Islet of Langerhans (tissue), 1 donor: ENCODE results near the gene GSDMA.
"Not testable (repeated sequence)": the region's sequence is repeated elsewhere in the genome, so short reads cannot be mapped to it uniquely, and the experiment has no call there.

Experiments used
- FAIRE-seq: peaks from one replicate; lab custom pipeline; 2011; peaks lifted over from hg19 to GRCh38; lab: Jason Lieb, UNC

The GSDMA gene

DNA sequence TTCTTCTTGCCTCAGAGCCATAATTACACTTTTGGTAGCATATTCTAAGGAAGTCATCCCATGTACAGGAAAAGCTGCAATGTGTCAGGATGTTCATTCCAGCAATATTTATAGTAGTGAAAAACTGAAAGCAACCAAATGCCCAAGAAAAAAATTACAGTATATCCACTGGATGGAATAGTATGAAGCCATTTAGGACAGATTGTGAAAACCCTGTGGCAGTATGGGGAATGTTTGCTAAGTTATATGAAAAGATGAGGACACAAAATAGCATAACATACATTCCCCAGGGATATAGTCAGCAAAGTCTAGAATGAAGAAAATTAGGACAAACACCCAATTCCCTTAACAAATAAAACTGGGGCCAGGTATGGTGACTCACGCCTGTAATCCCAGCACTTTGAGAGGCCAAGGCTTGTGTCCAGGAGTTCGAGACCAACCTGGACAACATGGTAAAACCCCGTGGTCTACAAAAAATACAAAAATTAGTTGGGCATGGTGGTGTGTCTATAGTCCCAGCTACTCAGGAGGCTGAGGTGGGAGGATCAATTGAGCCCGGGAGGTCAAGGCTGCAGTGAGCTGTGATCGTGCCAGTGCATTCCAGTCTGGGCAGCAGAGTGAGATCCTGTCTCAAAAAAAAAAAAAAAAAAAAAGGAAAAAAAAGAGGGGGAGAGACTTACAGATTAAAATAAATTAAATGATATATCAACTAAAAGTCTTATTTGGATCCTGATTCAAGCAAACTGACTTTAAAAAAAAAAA is 33.0 kb upstream of the GSDMA start:
- FAIRE-seq: no peak

DNA sequence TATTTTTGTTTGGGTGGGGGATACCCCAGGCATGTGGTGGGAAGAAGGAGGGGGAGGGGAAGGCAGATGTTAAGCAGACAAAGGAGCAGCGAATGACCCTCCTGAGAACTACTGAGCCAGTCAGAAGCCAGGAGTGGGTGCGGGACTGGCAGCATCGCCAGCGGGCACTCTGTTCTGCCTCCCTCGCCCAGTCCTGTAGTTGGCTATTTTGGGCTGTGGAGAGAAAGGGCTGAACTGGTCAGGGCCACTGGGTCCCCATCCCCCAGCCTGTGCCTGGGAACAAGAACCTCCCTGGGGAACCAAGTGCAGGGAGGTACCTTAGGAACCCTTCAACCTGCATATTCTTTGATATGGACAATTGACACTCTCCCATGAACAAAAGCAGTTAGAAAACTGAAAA is 28.9 kb upstream of the GSDMA start:
- no peak for FAIRE-seq

DNA sequence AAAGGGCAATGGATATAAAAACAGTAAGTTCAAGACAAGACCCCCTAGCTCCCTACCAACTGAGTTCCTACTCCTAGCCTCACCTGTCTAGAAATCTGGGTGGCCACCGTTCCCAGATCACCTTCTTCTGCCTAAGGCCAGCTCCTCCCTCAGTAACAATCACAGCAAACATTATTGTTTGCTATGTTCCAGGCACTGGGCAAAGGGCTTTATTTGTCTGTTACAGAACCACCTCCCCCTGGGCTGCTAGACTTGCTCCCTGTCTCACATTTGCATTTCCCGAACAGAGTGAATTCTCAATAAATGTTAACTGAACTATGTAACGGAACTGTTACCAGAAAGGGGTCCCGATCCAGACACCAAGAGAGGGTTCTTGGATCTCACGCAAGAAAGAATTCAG is 28.5 kb upstream of the GSDMA start:
- no peak for FAIRE-seq

DNA sequence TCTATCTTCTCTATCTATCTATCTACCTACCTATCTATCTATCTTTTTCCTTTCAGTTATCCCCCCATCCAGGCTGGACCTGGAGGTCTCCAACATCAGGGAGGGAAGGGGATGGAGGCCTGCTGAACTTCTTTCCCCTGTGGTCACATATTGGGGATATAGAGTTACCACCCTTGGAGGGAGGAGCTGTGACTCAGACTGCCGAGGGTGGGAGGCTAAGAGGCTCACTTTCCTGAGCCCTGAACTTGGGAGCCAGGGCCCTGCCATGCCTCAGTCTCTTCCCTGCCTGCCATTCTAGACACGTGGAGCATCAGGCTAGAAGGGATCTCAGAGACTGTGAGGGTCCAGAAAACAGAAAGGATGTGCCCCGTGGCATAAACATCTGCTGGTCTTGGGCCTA is 26.9 kb upstream of the GSDMA start:
- no peak for FAIRE-seq

DNA sequence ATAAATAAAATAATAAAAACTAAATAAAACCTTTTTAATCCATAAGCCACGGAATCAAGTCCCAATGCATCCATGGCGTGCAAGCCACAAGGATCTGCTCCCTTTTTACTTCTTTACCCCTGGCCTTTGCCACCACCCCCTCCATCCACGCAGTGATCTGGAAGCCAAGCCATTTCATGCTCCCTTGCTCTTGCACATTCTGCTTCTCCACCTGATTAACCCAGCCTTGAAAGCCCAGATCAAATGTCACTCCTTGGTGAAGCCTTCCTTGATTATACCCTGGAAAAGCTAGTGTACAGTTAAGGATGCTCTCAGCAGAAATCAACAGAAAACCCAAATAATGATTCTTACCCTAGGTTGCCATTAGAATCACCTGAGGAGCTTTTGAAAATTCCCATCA is 25.4 kb upstream of the GSDMA start:
- no peak for FAIRE-seq

DNA sequence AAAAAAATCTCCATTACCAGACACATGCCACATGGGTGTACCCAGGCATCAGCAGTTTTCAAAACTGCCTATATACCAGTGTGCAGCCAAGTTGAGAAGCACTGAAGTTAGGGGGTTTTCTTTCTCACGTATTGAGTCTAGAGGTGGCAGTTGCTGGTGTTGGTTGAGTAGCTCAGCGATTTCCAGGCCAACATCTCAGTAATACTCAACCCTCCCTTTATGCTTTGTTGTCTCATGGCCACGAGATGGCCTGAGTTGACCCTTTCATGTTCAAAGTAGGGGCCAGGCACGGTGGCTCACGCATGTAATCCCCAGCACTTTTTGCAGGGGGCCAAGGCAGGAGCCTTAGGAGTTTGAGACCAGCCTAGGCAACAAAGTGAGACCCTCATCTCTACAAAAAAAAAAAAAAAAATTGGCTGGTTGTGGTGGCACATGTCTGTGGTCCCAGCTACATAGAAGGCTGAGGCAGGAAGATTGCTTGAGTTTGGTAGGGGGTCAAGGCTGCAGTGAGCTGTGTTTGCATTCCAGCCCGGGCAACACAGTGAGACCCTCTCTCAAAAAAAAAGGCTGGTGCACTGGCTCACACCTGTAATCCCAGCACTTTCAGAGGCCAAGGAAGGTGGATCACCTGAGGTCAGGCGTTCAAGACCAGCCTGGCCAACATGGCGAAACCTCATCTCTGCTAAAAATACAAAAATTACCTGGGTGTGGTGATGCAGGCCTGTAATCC is 24.5 kb upstream of the GSDMA start:
- FAIRE-seq: no peak

DNA sequence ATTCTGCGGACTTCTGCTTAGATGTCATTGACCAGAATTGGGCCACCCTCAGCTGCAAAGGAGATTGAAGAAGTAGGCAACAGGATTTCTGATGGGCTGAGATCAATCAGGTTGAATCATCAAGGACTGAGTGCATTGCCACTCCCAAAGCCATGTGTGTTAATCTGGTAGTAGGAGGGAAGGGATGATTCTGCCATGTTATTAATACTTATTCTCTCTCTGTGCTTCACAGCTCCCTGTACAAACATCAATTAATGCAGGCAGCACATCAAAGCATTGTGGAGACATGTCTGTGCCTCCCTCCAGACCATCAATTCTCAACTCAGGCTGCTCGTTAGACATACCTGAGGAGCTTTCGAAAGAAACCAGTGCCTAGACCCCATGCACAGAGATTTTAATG is 23.7 kb upstream of the GSDMA start:
- no peak for FAIRE-seq

DNA sequence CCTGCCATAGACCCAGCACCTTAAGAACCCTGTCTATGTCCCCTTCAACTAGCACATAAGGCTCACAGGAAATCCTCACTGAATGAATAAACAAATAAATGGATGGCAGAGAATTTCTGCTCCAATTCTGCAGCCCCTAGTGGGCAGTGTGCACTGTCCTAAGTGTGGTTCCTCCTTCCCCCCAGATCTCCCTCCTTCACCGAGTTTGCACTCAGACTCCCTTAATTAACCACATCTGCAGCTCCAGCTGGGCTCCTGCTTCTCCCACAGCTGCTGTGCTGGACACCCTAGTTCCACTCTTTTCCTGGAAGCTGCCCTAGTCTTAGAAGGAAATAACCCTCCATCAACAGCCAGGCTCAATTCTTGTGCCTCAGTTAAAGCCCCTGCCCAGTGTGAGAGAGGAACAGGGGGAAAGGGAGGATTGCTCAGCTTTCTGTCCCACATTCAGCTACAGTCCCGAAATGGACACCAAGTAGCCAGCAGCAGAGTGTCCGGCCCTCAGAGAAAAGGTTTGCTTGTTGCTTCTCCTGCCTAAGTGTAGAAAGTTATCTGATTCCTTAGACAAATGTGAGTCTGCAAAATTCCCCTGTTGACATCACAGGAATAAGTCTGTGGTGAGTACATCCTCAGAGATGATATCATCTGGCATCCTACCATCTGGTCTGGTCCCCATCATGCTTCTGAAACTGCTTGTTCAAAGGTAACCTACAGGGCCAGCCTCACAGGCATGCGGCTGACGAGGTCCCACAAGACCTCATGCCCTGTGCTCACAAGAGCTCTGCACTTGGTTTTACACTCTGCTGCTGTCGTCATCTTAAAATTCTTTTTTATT is 23.0 kb upstream of the GSDMA start:
- no peak for FAIRE-seq

DNA sequence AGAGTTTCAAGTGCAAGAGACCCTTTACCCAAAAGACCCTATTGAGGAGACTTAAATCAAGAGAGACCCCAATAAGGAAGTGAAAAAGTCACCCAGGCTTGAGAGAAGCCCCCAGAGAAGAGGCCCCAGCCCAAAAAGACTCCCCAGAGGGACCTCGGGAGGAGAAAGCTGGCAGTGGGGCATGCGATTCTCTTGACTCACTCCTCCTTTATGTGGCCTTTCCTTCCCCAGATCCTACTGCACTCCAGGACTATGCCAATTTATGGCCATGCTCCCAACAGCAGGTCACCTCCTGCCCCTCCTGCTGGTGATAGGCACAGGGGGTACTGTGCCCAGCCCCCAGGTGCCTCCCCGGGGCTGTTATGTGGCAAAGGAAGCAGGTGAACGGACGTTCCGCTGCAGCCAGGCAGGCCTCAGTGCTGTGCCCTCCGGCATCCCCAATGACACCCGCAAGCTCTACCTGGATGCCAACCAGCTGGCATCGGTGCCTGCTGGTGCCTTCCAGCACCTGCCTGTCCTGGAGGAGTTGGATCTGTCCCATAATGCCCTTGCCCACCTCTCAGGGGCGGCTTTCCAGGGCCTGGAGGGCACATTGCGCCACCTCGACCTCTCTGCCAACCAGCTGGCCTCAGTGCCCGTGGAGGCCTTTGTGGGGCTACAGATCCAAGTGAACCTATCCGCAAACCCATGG is 19.0 kb upstream of the GSDMA start:
- FAIRE-seq: no peak

DNA sequence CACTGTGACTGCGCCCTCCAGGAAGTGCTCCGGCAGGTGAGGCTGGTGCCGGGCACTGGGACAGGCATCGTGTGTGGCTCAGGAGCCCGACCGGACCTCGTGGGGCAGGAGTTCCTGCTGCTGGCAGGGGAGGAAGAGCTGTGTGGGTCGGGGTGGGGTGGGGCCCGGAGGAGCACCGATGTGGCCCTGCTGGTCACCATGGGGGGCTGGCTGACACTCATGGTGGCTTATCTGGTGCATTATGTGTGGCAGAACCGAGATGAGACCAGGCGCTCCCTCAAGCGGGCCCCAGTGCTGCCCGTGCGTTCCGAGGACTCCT is 18.5 kb upstream of the GSDMA start:
- no peak for FAIRE-seq

DNA sequence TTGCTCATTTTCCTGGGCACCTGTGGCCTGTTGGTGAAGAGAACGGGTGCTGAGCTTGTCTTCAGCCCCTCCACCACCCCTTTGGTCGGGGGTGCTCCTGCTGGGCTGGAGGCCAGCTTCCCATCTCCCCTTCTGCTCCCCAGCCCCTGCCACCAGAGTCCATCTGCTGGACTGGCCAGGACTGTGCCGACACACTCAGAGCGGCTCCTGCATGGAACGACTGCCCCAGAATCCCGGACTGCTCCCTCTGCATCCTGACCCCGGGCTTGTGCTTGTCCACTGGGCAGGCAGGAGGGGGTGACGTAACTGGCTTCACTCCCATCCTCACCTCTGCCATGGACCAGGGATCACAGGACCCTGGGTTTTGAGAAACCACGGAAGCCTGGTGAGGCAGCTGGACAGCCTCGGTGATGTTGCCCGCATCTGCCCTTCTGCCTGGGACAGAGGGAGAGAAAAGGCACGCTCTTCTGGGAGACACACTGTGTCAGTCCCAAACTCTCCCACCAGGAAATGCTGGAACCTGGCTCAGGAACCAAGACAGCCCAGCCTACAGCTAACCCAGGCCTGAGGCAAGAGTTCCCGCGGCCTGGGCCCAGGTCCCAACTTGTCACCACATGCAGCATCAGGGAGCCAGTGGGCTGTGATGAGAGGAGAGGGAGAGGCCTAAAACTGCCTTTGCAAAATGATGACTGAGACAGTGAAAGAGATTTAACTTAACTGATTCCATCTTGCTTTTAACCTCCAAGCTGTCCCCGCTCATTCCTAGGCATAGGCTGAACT is 16.1 kb upstream of the GSDMA start:
- no peak for FAIRE-seq

DNA sequence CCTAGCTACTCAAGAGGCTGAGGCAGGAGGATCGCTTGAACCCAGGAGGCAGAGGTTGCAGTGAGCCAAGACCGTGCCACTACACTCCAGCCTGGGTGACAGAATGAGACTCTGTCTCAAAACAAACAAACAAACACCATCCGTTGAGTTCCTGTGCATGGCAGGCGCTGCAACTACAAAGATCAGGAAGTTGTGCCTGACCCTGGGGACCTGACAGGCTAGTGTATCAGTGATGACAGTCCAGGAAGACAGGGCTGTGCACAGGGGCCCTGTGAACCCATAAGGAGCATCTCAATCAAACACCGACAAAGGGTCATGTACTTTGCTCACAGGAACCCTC is 14.3 kb upstream of the GSDMA start:
- not testable (repeated sequence) for FAIRE-seq

DNA sequence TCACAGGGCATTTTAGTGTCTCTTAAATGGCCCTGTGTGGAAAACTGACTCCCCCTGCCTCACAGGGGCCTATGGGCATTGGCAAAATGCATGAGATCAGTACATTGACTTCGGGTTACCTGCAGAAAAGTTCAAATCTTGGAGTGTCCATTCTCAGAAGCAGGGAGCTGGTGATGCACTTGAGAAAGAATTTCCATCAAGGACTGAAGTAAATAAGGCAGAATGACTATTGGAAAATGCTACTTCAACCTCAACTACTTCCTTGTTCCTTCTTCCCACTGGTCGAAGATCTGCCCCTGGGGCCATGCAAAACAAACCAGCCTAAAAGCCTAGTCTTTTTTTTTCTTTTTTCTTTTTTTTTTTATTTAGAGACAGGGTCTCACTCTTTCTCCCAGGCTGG is 13.8 kb upstream of the GSDMA start:
- FAIRE-seq: no peak

DNA sequence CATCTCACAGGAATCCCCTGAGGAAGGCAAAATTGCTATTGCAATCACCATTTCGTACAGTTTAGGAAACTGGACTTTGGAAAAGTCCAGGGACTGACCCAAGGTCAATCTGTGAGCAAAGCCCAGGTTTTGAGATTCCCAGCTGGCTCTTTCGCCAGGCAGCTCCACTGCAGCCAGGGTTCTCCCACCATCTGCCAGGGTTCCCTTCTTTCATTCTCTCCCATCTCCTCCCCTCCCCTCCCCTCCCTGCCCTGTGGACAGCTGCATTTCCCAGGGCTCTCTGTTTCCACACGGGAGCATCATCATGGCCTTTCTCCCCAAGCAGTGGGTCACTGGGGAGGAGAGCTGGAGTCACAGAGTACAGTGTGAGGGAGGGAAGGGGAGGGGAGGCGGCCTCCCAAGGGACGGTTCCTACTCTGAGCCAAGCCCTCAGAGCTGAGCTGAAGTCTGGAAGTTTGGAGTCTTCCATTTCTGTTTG is 11.9 kb upstream of the GSDMA start:
- no peak for FAIRE-seq

DNA sequence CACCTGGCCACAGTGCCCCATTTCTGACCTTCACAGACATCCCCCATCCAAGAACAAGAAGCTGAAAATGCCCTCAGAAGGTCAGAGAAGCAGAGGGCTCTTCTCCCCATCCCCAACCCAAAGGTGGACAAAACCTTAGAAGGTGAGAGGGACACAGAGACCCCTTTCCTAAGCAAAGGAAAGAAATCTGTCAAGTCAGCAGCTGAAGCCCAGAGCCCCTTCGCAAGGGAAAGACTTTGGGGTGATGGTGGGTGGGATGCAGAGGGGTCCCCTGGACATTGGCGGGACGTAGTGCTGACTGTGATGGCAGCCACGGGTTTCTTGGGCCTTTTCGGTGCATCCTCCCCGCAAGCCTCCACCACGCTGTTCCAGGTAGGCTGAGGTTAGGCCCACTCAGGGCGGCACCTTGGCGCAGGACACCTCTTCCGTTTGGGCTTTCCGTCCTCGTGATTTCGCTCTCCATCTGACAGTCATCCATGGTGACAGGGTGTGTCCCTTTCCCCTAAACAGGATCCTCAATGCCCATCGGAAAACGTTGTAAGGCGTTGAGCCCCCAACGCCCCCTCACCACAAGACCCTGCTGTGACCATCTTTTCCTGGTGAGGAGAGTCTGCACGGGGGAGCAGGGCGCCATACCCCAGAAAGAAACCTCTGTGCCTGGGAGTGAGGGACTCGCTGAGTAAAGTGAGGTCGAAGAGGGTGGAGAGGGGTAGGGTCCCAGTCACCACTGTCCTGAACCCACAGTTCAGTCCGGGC is 10.7 kb upstream of the GSDMA start:
- no peak for FAIRE-seq

DNA sequence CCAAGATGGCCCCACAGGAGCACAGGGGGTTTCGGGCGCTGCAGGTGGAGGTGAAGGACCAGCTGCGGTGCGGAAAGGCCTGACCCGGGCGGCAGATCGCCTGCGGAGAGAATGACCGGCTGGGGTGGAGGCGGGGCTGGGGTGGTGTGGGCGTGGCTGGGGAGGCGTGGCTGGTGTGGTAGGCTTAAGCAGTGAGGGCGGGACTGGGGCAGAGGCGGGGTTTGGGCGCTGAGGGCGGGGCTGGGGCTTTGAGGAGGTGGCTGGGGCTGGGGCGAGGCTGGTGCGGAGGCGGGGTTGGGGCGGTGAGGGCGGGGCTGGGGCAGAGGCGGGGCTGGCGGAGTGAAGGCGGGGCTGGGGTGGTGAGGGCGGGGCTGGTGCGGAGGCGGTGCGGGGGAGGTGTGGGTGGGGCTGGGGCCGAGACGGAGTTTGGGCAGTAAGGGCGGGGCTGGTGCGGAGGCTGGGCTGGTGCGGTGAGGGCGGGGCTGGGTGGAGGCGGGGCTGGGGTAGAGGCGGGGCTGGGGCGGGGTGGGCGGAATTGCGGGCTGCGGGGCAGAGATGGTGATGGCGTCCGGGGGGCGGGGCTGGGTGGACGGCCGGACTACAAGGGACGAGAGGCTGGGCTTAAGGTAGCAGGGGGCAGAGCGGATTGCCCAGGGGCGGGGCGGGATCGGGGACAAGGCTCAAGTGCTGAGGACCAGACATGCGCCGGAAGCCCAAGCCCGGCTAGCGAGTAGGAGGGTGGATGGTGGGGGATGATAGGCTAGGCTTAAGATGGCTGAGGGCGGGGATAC is 9.9 kb upstream of the GSDMA start:
- no peak for FAIRE-seq

DNA sequence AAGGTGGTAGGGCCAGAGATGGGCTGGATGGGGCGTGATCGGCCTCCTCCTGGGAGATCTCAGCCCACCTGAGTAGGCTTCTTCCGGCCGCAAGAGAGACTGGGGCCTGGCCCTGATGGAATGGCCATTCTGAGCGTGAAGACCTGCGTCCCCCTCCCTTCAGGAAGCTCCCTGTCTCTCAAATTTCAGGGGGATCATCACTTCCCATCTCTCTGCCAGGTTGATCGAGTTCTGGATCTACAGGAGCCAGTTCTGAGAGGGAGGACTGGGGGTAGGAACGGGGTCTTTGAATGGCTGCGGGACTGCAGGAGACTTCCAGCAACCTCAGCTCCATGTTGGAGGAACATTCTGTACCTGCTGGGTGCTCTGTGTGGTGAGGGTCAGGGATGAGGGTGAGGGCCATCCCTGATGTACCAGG is 9.3 kb upstream of the GSDMA start:
- no peak for FAIRE-seq

DNA sequence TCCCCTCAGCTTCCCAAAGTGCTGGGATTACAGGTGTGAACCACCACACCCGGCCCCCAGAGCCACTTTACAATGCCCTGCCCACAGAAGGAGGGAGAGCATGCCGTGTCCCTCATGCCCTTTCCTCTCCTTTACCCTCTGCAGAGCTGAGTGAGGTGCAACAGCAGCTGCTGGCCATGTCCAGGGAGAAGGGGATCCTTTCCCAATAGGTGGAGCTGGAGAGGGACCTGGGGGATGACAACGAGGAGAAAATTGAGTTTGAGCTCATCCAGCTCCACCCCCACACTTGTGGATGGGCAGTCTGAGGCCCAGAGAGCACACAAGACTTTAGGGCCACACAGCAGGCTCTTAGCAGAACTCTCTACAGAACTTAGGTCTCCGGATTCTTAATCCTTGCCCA is 7.9 kb upstream of the GSDMA start:
- FAIRE-seq: no peak

DNA sequence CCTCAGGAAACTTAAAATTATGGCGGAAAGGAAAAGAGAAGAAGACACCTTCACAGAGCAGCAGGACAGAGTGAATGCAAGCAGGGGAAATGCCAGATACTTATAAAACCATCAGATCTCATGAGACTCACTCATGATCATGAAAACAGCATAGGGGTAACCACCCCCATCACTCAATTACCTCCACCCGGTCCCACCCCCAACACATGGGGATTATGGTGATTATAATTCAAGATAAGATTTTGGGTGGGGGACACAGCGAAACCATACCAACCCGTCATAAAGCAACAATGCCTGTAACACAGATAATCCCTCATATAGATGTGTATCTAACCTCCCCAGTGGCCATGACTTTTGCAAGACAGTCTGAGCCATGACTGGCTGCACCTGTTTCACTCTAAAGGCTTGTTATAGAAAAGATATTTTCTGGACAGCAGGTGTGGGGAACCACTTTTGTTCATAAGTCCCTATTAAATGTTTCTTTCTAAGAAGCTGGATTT is 7.0 kb upstream of the GSDMA start:
- FAIRE-seq: no peak

DNA sequence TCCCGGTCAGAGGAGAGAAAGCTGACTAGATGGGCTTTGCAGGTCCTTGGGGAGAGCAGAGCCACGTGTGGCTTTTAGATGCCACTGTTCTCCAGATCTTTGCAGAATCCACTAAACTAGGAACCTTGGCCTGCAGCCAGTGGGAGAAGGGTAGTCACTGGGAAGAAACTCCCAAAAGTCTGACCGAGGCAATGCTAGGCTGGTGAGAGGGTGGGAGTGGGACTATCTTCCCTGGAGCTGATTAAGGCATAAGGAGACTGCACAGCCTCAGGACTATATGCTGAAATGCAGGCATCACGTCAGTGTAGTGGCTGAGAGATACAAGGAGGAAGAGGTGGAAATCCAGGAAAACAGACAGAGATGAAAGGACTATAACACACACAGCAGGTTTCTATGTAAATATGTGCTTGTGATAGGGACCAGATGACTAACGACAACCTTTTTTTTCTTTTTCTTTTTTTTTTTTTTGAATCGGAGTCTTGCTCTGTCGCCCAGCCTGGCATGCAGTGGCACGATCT is 2.2 kb upstream of the GSDMA start:
- no peak for FAIRE-seq
